Uterus (tissue), 2 donors: ENCODE results near the gene NABP1.

Experiments
- CTCF ChIP-seq, 4 experiments: fragments of 200-600 bp in 2 of 4; fragments of 450-650 bp in 2 of 4; sonication (generic) in 2 of 4; IDR thresholded peaks; one replicate each; pipeline ENCODE4 v1.5.1; 2016 to 2019; ENCODE audit warnings: antibody characterized with exemption in 4 of 4, mild to moderate bottlenecking in 2 of 4, moderate library complexity in 1 of 4
- POLR2A ChIP-seq, 2 donors: fragments of 450-650 bp; IDR thresholded peaks; one replicate each; pipeline ENCODE4 v1.6.1; 2016; ENCODE audit warnings: antibody characterized with exemption in 2 of 2, mild to moderate bottlenecking in 1 of 2, moderate library complexity in 1 of 2

- no peak for TF ChIP-seq CTCF (IDR thresholded peaks at IDR 0.05)
- no peak for TF ChIP-seq POLR2A (IDR thresholded peaks at IDR 0.05)
Measured at GRCh38 chr2:191721331-191721730, 43.4 kb downstream of the NABP1 start.
